IPS-15b (cell line): ENCODE results near the gene DCLK3.

Experiments
- H3K27me3 ChIP-seq: one replicate; pipeline ENCODE4 v1.6.1; 2013; ENCODE audit warnings: low read length; ENCODE audit not compliant: control insufficient read depth, insufficient read depth
- H3K36me3 ChIP-seq: one replicate; pipeline ENCODE4 v1.6.1; 2013; ENCODE audit warnings: low read length; ENCODE audit not compliant: control insufficient read depth, insufficient read depth
- H3K4me1 ChIP-seq: one replicate; pipeline ENCODE4 v1.6.1; 2013; ENCODE audit warnings: mild to moderate bottlenecking, low read length; ENCODE audit not compliant: control insufficient read depth, insufficient read depth
- H3K4me3 ChIP-seq: one replicate; pipeline ENCODE4 v1.5.1; 2013; ENCODE audit warnings: low read depth, low read length
- H3K9ac ChIP-seq: one replicate; pipeline ENCODE4 v1.6.1; 2013; ENCODE audit warnings: low read depth, mild to moderate bottlenecking, low read length
- H3K9me3 ChIP-seq: one replicate; pipeline ENCODE4 v1.6.1; 2013; ENCODE audit warnings: mild to moderate bottlenecking, low read length; ENCODE audit not compliant: control insufficient read depth, insufficient read depth

Gene DCLK3

GRCh38 chr3:36761779-36762178, 2.6 kb downstream of the DCLK3 start:
- no peak overlapping the region for H3K4me3 ChIP-seq
- peaks cover 5% of the 10 kb centered on the region for H3K4me1 ChIP-seq
- no peak overlapping the region for H3K9ac ChIP-seq
- no peaks in the 10 kb centered on the region for H3K9me3 ChIP-seq
- no peaks in the 10 kb centered on the region for H3K36me3 ChIP-seq
- H3K27me3 ChIP-seq: peaks cover 44% of the 10 kb centered on the region

GRCh38 chr3:36756269-36756668, 8.1 kb downstream of the DCLK3 start:
- no peaks in the 10 kb centered on the region for H3K9me3 ChIP-seq
- H3K36me3 ChIP-seq: no peaks in the 10 kb centered on the region
- no peak overlapping the region for H3K4me3 ChIP-seq
- H3K9ac ChIP-seq: no peak overlapping the region
- H3K27me3 ChIP-seq: peaks cover 2% of the 10 kb centered on the region
- no peaks in the 10 kb centered on the region for H3K4me1 ChIP-seq

GRCh38 chr3:36751326-36751725, 13.0 kb downstream of the DCLK3 start:
- Histone ChIP-seq H3K36me3 (no peaks in the 10 kb centered on the region), H3K9ac (no peak overlapping the region), H3K9me3 (no peaks in the 10 kb centered on the region), H3K4me3 (no peak overlapping the region), H3K4me1 (no peaks in the 10 kb centered on the region), H3K27me3 (no peaks in the 10 kb centered on the region)

- no peaks in the 10 kb centered on the region for H3K36me3 ChIP-seq
- no peaks in the 10 kb centered on the region for H3K4me1 ChIP-seq
- H3K27me3 ChIP-seq: no peaks in the 10 kb centered on the region
- H3K4me3 ChIP-seq: no peak overlapping the region
- H3K9ac ChIP-seq: no peak overlapping the region
- H3K9me3 ChIP-seq: no peaks in the 10 kb centered on the region
Measured at GRCh38 chr3:36750737-36751136, 13.6 kb downstream of the DCLK3 start.

GRCh38 chr3:36744763-36745162, 19.6 kb downstream of the DCLK3 start:
- H3K9me3 ChIP-seq: no peaks in the 10 kb centered on the region
- no peak overlapping the region for H3K9ac ChIP-seq
- no peaks in the 10 kb centered on the region for H3K36me3 ChIP-seq
- no peaks in the 10 kb centered on the region for H3K27me3 ChIP-seq
- no peak overlapping the region for H3K4me3 ChIP-seq
- H3K4me1 ChIP-seq: no peaks in the 10 kb centered on the region

- Histone ChIP-seq H3K36me3 (no peaks in the 10 kb centered on the region), H3K27me3 (no peaks in the 10 kb centered on the region), H3K9ac (no peak overlapping the region), H3K4me3 (no peak overlapping the region), H3K4me1 (no peaks in the 10 kb centered on the region), H3K9me3 (no peaks in the 10 kb centered on the region)
Measured at GRCh38 chr3:36743826-36744225, 20.5 kb downstream of the DCLK3 start.

GRCh38 chr3:36741285-36741684, 23.1 kb downstream of the DCLK3 start:
- H3K9me3 ChIP-seq: no peaks in the 10 kb centered on the region
- no peaks in the 10 kb centered on the region for H3K27me3 ChIP-seq
- H3K9ac ChIP-seq: no peak overlapping the region
- no peaks in the 10 kb centered on the region for H3K4me1 ChIP-seq
- no peak overlapping the region for H3K4me3 ChIP-seq
- no peaks in the 10 kb centered on the region for H3K36me3 ChIP-seq

GRCh38 chr3:36740787-36741186, 23.6 kb downstream of the DCLK3 start:
- H3K9ac ChIP-seq: no peak overlapping the region
- H3K27me3 ChIP-seq: no peaks in the 10 kb centered on the region
- H3K4me1 ChIP-seq: no peaks in the 10 kb centered on the region
- H3K4me3 ChIP-seq: no peak overlapping the region
- no peaks in the 10 kb centered on the region for H3K36me3 ChIP-seq
- H3K9me3 ChIP-seq: no peaks in the 10 kb centered on the region

GRCh38 chr3:36738702-36739101, 25.7 kb downstream of the DCLK3 start:
- Histone ChIP-seq H3K9me3 (no peaks in the 10 kb centered on the region), H3K27me3 (no peaks in the 10 kb centered on the region), H3K36me3 (no peaks in the 10 kb centered on the region), H3K4me1 (no peaks in the 10 kb centered on the region), H3K4me3 (no peak overlapping the region), H3K9ac (no peak overlapping the region)

- H3K4me3 ChIP-seq: no peak overlapping the region
- no peak overlapping the region for H3K9ac ChIP-seq
- H3K9me3 ChIP-seq: no peaks in the 10 kb centered on the region
- no peaks in the 10 kb centered on the region for H3K4me1 ChIP-seq
- H3K36me3 ChIP-seq: no peaks in the 10 kb centered on the region
- H3K27me3 ChIP-seq: no peaks in the 10 kb centered on the region
Measured at GRCh38 chr3:36736301-36736700, 28.1 kb downstream of the DCLK3 start.

- Histone ChIP-seq H3K27me3 (no peaks in the 10 kb centered on the region), H3K9me3 (no peaks in the 10 kb centered on the region), H3K4me1 (no peaks in the 10 kb centered on the region), H3K9ac (no peak overlapping the region), H3K36me3 (no peaks in the 10 kb centered on the region), H3K4me3 (no peak overlapping the region)
Measured at GRCh38 chr3:36734742-36735141, 29.6 kb downstream of the DCLK3 start.

- Histone ChIP-seq H3K9me3 (no peaks in the 10 kb centered on the region), H3K36me3 (no peaks in the 10 kb centered on the region), H3K4me3 (no peak overlapping the region)
Measured at GRCh38 chr3:36733723-36734122, 30.6 kb downstream of the DCLK3 start.

More at GRCh38 chr3:36733723-36734122, 30.6 kb downstream of the DCLK3 start:
- Histone ChIP-seq H3K27me3 (no peaks in the 10 kb centered on the region), H3K4me1 (no peaks in the 10 kb centered on the region), H3K9ac (no peak overlapping the region)
